ENCODE data around the gene NR1H2. TPM values are rescaled to one million over a fixed set of nuclear protein-coding genes. Genes with fewer than 3 reads are reported as not detected.

Gene NR1H2
- total and polyA plus RNA-seq, 2 experiments from 2014 or later: 32.9 to 70.2 TPM

DNA sequence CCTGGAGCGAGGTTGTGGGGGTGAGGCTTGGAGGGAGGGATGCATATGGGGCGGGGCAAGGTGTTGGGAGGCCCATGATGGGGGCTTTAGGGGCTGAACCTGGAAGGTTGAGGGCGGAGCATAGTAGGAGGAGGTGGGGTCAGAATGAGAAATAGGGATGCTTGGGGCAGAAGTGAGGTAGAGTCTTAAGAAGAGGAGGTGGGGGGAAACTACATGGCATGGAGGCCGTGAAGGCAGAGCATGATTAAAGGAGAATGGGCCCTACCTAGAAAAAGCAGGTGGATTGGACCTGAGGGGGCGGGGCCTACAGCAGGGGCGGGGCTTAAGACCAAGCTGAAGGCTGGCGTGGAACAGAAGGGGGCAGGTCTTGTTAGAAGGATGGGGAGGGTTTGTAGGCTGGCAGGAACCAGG, 799 bp downstream of the NR1H2 start (continued):
- TF ChIP-seq CTCF (conservative IDR thresholded peaks at IDR 0.05; ENCODE audit: low read depth in 2 of 2) (no peak), NANOG (IDR thresholded peaks at IDR 0.05; ENCODE audit: borderline replicate concordance) (no peak), CREB1 (CRISPR knock-in tag; IDR thresholded peaks at IDR 0.05; ENCODE audit: low read depth) (no peak)
- TF ChIP-seq, protein P1, sequence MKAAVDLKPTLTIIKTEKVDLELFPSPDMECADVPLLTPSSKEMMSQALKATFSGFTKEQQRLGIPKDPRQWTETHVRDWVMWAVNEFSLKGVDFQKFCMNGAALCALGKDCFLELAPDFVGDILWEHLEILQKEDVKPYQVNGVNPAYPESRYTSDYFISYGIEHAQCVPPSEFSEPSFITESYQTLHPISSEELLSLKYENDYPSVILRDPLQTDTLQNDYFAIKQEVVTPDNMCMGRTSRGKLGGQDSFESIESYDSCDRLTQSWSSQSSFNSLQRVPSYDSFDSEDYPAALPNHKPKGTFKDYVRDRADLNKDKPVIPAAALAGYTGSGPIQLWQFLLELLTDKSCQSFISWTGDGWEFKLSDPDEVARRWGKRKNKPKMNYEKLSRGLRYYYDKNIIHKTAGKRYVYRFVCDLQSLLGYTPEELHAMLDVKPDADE (IDR thresholded peaks at IDR 0.05): no peak

DNA sequence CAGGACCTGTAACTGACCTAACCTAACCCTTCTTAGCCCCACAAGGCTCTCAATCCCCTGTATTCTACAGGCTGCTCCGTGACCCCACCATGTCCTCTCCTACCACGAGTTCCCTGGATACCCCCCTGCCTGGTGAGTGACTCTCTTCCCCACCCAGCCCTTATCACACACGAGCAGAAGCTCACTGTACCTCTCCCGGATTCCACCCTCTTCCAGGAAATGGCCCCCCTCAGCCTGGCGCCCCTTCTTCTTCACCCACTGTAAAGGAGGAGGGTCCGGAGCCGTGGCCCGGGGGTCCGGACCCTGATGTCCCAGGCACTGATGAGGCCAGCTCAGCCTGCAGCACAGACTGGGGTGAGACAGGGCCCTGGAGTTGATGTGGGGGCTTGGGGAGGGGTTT, 1.3 kb downstream of the NR1H2 start:
- H3K36me3 ChIP-seq (ENCODE audit: insufficient read depth): peaks cover 9% of the 10 kb centered on the region; the same call in 1 of the 2 replicates
- Mint-ChIP-seq H3K9me3 (peaks cover 2% of the 10 kb centered on the region; the same call in 1 of the 3 replicates), H3K4me3 (peak overlapping the region; percentile 99), H3K27ac (0 out of 2 replicates have a peak overlapping the region, but pooled peaks have one; percentile 71), H3K36me3 (ENCODE audit: low read depth) (peaks cover 37% of the 10 kb centered on the region), H3K4me1 (peaks cover 2% of the 10 kb centered on the region; the same call in 1 of the 3 replicates), H3K27me3 (ENCODE audit: insufficient read depth, low read depth, poor library complexity) (peaks cover 16% of the 10 kb centered on the region)
- no peaks in the 10 kb centered on the region for H3K79me2 ChIP-seq (replicated peaks; ENCODE audit: insufficient read depth)
- ATAC-seq (no peak), DNase-seq (ENCODE audit: low spot score) (no peak)
- no peaks in the 10 kb centered on the region for H3K9me2 ChIP-seq (ENCODE audit: insufficient read depth)
- H3K4me3 ChIP-seq: 0 out of 2 replicates have a peak overlapping the region, but pooled peaks have one; percentile 16
- H3F3A ChIP-seq (replicated peaks; ENCODE audit: low read depth): 0 out of 2 replicates have a peak, but pooled peaks cover 9% of the 10 kb centered on the region
- H2AFZ ChIP-seq: no peak overlapping the region
- H3K27me3 ChIP-seq (ENCODE audit: insufficient read depth): no peaks in the 10 kb centered on the region
- H3K27ac ChIP-seq (ENCODE audit: low read depth): no peak overlapping the region
- H3K4me2 ChIP-seq: no peak overlapping the region
- 0 out of 2 replicates have a peak, but pooled peaks cover 3% of the 10 kb centered on the region for H3K4me1 ChIP-seq (ENCODE audit: insufficient read depth)
- H4K20me1 ChIP-seq (replicated peaks; ENCODE audit: insufficient read depth): peaks cover 4% of the 10 kb centered on the region
- TF ChIP-seq EZH2 (IDR thresholded peaks at IDR 0.05; ENCODE audit: low read depth, unreplicated experiment) (no peak), STAT1 (IDR thresholded peaks at IDR 0.05; ENCODE audit: unreplicated experiment) (no peak), JUNB (IDR thresholded peaks at IDR 0.05; ENCODE audit: unreplicated experiment) (no peak), EZH2phosphoT487 (IDR thresholded peaks at IDR 0.05; ENCODE audit: unreplicated experiment) (no peak), ZNF331 (CRISPR knock-in tag; IDR thresholded peaks at IDR 0.05; ENCODE audit: low read depth) (no peak), CTCF (conservative IDR thresholded peaks at IDR 0.05; ENCODE audit: low read depth in 2 of 2) (no peak), NANOG (IDR thresholded peaks at IDR 0.05; ENCODE audit: borderline replicate concordance) (no peak), CREB1 (CRISPR knock-in tag; IDR thresholded peaks at IDR 0.05; ENCODE audit: low read depth) (no peak), REST (IDR thresholded peaks at IDR 0.05; ENCODE audit: unreplicated experiment) (no peak)
- TF ChIP-seq, protein P1 (IDR thresholded peaks at IDR 0.05): no peak

Data from GM23338 (cell line).